Panc1 (cell line): ENCODE results near the gene FBXL12.

Experiments
- CTCF ChIP-seq: fragments of 450-650 bp; IDR thresholded peaks from 2 replicates; pipeline ENCODE4 v1.5.1; 2017; ENCODE audit warnings: mild to moderate bottlenecking
- REST ChIP-seq, 2 experiments: IDR thresholded peaks; 2 replicates each; pipeline ENCODE4 v1.6.1; 2011 to 2012; ENCODE audit warnings: low read depth in 2 of 2, control low read depth in 1 of 2, low read length in 1 of 2, mild to moderate bottlenecking in 1 of 2, moderate library complexity in 1 of 2; ENCODE audit not compliant: insufficient read depth in 1 of 2
- SIN3A ChIP-seq: IDR thresholded peaks from 2 replicates; pipeline ENCODE4 v1.6.1; 2012; ENCODE audit warnings: low read depth, mild to moderate bottlenecking, low read length, moderate library complexity, borderline replicate concordance; ENCODE audit not compliant: insufficient read depth

DNA sequence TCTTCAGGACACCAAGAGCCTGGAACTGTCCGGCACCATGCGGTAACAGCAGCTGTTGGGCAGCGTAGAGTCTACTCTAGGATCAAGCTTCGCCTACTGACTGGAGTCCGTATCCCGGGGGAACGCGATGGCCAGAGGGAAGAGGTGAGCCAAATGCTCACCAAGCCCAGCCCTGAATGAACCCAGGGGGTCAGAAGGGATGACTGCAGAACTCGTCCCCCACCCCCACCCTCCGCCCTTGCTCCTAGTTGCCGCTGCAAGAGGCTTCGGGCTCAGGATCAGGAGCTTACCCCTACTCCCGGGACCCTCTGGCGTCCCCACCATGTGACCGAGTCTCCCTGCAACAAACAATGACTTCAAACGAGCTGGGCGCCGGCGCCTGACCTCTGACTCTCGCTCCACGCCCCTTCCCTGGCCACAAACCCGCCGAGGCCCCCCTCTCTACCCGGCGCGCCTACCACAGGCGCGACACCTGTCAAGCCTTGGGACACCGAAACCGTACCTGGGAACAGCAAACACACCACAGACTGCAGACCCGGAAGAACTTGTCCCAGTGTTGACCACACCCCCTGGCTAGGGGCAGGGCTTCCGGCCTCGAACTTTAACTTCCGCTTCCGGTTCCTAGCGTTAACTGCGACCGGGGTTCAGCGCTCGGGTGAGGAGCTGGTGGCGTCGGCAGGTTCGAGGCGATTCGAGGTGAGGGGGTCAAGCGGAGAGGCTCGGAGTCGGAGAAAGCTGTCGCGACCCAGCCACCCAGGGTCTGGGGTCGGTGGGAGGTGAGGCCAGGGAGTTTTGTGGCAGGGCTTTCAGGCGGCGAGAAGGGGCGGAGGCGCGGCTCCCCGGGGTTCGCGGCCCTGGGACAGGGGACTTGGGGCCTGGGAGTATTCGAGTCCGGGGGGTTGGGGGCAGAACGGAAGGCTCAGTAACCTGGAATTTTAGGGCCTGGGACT is 8.7 kb upstream of the FBXL12 start, which contains the start of gene UBL5:
- no peak for TF ChIP-seq CTCF
- no peak for TF ChIP-seq REST (IDR thresholded peaks at IDR 0.05; ENCODE audit: insufficient read depth in 1 of 2, low read depth in 2 of 2, low read length in 1 of 2)
- TF ChIP-seq SIN3A, result peak; percentile 91
